NCI-H526 (cell line): ENCODE data around the gene R3HDM4.

ENCODE experiments used
- DNase-seq, 2 experiments: peaks; one replicate each; lab custom pipeline; 2025; lab: John Stamatoyannopoulos, UW

Gene R3HDM4

DNA sequence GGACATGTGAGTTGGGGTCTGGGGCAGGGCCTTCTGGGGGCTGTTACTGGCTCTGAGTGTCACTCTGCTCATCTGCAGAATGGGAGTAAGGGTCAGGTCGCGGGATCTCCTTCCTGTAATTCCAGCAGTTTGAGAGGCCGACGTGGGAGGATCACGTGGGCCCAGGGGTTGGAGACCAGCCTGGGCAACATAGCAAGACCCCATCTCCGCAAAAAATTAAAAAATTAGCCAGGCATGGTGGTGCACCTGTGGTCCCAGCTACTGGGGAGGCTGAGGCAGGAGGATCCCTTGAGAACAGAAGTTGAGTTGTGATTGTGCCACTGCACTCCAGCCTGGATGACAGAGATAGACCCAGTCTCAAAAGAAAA lies 16.9 kb upstream of the R3HDM4 start:
- DNase-seq: no peak

DNA sequence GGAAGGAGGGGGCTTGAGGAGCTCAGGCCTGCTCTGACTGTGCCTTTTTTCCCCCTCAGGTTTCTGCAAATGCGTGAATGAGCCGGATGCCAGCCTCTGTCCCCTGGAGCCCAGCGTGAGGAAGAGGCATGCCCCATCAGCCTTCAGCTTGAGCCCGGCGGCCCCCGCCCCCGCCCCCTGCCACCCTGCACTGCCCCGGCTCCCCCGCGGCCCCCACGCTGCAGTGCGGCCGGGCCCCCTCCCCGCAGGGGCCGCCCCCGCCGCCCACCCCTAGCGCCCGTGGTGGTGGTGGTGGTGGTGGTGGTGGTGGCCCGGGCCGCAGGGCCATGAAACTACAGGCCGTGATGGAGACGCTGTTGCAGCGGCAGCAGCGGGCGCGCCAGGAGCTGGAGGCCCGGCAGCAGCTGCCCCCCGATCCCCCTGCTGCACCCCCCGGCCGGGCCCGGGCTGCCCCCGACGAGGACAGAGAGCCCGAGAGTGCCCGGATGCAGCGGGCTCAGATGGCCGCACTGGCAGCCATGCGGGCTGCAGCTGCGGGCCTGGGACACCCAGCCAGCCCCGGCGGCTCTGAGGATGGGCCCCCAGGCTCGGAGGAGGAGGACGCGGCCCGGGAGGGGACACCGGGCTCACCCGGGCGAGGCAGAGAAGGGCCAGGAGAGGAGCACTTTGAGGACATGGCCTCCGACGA lies 16.3 kb upstream of the R3HDM4 start:
- DNase-seq: no peak

DNA sequence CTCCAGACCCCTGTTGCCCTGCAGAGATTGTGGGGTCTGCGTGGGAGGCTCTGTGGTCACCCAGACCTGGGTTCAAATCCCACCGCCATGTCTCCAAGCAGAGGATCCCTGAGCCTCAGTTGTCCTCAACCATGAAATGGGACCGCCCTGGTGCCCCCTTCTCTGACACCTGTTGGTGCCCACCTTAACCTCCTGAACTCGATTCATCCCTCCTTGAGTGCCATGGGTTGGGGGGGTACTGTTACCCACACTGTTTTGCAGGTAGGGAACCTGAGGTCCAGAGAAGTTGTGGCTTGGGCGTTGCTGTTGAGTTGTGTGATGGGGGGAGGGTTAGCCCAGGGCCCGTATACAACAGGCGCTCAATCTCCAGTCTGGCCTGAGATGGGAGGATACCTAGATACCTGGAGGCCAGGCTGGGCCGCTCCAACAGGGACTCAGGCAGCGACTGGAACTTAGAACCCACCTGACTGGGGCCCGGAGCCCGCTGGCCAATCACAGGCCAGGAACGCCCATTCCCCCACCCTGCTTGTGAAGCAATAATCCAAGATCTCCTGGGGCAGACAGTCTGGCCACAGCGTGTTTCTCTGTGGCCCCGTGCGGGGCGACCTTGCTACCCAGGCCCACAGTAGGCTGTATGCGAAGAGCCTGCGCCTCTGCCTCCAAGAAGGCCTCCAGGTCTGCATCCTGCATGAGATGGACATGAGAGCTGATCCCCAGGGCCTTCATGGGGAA lies 15.6 kb upstream of the R3HDM4 start:
- DNase-seq: peak in 1 of 2 experiments; percentile 41

DNA sequence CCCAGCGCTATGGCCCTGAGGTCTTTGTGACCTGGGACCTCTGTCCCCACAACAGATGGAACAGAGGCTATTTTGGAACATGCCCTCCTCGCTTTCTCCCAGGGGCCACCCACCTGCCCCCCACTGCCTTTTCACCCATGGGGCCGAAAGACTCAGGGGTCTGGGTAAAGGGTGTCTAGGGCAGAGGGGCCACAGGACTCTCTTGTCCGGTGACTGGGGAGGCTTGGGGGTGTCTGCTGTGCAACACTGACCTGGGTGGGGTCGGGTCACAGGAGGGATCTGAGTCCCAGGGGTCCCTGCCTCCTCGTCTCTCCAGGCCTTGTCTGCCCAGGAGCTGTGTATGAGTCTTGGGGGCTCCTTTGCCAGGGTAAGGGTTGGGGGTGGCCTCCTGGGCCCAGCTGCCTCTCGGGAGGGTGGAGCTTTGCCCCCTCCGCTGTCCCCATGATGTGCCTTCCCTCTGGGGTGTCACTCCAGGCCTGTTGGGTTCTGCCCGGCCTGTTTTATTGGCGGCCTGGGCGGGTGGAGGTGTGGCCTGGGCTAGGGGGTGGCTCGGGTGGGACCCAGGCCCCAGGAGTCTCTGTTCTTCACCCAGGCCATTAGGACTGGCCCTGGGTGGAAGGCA lies 14.9 kb upstream of the R3HDM4 start:
- peak in 1 of 2 experiments; percentile 24 for DNase-seq

DNA sequence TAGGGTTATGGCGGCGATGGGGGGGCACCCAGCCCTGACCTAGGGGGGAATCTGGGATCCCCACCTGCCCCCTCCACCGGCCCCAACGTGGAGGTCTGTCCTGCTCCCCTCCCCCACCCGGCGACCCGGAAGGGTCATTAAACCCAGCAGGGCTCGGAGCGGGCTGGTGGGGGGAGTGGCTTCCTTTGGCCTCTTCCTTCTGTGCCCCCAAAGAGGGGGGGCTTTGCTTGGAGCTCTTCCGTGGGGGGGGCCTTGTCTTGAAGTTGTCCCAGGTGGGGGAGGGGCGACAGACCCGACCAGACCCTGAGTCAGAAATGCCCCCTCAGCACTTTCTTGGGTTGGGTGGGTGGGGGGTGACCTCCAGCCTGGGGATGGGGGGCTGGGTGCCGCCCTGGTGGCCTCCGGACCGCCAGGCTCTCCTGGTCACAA lies 14.3 kb upstream of the R3HDM4 start:
- DNase-seq: no peak

DNA sequence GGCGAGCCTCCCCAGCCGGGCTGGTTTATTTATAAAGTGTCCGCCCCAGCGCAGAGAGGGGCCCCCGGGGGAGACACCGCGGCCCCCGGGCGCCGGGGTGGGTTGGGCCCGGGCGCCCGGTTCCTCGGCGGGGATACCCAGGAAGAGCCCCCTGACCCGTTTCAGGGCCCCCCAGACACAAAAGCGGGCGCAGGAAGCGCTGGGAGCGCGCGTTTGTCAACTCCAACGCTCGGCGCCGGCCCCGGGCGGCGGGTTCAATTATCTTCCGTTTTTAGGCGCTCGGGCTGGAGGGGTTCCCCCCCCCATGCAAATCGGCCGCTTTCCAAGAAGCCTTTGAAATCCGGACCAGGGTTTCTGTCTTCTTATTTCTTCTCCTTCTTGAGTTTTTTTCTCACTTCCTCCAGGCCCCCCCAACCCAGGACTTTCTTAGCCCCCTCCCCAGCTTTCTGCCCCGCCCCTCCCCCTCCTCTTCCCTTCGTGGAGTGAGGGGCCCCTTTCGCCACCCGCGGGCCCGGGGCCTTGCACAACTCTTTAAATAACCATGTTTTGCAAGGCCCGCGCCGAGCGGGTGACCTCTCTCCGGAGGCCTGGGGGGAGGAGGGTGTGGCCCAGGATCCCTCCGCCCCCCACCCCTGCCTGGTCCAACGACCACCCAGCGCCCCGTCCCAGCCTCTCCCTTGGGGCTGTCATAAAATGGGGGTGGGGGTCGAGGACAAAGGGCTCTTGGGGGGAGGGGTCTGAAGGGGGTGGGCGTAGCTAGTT lies 13.8 kb upstream of the R3HDM4 start:
- DNase-seq: peak in 1 of 2 experiments; percentile 56

DNA sequence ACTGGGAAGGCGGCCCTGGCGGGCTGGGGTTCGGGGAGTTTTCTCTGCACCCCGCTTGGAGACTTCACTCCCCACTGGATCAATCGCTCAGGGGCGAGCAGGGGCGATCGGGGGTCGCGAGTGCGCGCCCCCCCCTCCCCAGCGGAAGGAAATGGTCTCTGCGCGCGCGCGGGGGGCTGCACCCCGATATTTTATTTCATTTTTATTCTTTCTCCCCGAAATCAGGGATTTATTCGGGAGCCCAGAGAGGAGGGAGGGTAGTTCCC lies 13.2 kb upstream of the R3HDM4 start:
- no peak for DNase-seq

DNA sequence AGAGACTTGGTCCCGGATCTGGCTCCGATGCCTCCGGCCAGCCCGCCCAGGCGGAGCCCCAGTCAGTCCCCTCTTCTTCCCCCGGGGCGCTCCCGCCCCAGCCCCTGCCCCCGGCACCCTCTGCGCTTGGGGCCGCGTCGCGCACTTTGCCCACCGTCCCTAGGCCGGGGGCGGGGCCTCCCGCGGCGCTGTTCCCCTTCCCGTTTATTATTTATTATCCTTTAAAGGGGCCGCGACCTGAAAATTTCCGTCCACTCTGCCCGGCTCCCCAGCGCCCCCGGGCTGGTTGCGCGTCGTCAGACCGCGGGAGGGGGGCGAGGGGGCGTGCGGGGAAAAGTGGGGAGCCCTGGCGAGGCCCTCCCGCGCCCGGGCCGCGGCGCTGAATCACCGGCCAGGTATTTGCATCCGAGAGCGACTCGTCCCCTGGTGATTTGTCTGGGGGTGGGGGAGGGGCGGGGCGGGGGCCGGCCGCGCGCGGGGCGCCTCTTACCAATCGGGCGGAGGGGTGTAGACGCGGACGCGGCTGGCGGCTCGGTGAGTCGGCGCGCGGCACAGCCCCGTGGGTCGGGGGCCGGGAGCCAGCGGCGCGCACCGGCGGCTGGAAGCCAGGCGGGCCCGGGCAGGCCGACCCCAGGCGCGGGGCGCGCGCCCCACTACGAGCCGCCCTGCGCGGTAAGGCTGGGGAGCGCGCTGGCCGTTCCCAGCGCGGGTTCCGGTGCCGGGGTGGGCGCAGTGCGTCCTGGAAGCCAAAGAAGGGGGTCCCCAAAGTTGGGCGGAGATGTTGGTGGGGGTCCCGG lies 12.7 kb upstream of the R3HDM4 start, which contains the start of gene ARID3A:
Gene ARID3A, plus strand, starts transcription at position 510 of the 797 bp plus-strand sequence. CDS start 3,494 bp downstream, outside the sequence.
- peak; percentile 72 to 87 for DNase-seq

DNA sequence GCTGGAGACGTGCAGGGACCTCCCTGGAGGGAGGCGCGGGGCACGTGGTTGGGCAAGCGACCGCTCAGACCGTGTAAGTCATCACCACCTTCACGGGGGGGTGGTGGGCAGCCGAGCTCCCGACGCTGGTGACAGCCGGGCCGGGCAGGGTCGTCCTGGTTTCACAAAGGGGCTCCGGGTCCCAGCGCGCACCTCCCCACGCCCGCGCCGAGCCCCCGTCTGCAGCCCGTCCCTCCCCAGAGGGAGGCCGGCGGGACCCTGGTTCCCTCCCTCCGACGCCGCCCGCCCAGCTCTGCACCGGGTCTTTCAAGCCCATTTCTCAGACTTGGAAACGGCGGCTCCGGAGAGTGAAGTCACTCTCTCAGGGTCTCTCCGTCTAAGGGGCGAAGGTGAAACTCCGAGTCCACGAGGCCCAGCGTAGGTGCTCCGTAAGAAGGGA lies 12.1 kb upstream of the R3HDM4 start:
- DNase-seq: peak in 1 of 2 experiments; percentile 52

DNA sequence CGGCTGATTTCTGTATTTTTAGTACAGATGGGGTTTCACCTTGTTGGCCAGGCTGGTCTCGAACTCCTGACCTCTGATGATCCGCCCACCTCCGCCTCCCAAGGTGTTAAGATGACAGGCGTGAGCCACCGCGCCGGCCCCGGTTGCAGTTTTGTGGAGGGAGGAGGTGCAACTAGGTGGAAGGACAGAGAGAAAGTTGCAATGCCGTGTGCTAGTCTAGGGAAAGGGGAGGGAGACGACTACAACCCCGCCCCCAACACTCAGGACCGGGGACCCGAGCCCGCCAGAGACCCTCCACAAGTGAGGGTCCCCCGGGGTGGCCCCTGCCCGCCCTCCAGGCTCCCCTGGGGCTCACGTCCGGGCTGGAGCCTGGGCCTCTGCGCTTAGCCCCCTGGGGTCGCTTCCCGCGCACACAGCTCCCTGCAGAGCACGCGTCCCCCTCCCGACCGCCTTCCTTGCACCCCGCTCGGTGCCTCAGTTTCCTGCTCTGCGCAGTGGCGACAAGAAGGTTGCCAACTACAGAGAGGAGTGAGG lies 11.6 kb upstream of the R3HDM4 start:
- DNase-seq: peak in 1 of 2 experiments; percentile 28

DNA sequence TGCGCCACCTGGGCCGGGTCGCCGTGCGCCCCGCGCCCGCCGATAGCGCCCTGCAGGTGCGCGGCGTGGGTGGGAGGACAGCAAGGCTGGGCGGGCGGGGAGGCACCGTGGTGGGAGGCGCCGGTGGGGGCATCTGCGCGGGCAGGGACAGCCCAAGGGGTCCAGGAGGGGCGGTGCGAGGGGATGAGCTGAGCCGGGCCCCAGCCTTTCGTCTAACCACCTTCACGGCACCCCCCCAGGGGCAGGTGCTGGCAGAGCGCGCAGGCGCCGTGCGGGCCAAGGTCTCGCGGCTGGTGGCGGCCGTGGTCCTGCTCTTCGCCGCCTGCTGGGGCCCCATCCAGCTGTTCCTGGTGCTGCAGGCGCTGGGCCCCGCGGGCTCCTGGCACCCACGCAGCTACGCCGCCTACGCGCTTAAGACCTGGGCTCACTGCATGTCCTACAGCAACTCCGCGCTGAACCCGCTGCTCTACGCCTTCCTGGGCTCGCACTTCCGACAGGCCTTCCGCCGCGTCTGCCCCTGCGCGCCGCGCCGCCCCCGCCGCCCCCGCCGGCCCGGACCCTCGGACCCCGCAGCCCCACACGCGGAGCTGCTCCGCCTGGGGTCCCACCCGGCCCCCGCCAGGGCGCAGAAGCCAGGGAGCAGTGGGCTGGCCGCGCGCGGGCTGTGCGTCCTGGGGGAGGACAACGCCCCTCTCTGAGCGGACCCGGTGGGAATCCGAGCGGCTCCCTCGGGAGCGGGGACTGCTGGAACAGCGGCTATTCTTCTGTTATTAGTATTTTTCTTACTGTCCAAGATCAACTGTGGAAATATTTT lies 7.2 kb upstream of the R3HDM4 start:
- DNase-seq: peak in 1 of 2 experiments; percentile 77

DNA sequence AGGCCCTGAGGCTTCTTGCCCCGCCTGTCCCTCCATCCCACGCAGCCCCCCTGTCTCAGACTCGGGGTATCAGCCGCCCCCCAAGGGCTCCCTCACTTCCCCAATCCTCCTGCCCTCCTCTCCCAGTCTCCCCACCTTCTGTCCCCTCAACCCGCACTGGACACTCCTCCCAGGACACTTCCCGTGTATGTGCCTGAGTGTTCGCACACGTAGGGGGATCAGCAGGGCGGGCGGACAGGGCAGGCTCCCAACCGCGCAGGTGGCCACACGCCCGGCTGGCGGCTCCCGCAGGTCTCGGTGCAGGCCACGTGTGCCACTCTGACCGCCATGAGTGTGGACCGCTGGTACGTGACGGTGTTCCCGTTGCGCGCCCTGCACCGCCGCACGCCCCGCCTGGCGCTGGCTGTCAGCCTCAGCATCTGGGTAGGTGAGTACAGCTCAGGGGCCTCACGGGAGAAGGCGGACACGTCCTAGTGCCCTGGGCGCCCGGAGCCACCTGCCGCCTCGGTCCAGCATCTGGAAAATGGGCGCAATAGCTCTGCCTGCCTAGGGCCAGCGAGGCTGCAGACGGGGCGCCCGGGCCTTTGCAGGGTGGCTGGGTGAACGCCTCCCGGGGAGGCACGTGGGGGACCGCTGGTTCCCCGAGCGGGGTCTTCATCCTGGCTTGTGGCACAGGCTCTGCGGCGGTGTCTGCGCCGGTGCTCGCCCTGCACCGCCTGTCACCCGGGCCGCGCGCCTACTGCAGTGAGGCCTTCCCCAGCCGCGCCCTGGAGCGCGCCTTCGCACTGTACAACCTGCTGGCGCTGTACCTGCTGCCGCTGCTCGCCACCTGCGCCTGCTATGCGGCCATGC lies 6.4 kb upstream of the R3HDM4 start:
- peak in 1 of 2 experiments; percentile 81 for DNase-seq

DNA sequence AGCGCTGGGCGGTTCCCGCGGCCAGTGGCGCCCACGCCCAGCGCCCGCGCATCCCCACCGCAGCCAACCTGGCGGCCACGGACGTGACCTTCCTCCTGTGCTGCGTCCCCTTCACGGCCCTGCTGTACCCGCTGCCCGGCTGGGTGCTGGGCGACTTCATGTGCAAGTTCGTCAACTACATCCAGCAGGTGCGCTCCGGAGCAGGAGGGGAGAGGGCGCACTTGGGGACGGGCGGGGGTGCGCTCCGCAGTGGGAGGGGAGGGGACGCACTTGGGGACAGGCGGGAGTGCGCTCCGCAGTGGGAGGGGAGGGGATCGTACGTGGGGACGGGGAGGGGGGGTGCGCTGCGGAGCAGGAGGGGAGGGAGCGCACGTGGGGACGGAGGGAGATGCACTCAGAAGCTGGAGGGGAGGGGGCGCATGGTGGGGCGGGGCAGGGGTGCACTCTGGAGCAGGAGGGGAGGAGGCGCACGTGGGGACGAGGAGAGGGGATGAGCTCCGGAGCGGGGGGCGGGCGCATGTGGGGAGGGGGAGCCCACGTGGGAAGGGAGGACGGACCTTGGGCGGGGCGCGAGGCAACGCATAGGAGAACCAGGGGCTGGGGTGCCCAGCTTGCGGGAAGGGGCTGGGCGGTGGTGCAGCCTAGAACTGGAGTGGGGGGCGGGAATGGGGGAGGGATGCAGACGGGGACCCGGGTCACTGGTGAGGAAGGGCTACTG lies 5.6 kb upstream of the R3HDM4 start:
- peak in 1 of 2 experiments; percentile 80 for DNase-seq

DNA sequence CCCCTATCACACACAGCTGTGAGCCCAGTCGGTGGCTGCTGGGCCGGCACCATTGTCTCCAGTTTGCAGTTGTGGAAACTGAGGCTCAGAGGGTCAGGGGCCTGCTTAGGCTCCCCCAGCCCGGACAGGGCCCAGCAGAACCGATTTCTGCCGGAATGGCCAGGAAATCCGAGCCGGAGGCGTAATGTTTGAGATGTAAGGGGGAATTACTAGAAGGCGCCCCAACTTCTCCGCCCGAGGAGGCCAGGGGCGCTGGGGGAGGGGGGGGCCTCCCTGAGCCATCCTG lies 5.1 kb upstream of the R3HDM4 start:
- no peak for DNase-seq

DNA sequence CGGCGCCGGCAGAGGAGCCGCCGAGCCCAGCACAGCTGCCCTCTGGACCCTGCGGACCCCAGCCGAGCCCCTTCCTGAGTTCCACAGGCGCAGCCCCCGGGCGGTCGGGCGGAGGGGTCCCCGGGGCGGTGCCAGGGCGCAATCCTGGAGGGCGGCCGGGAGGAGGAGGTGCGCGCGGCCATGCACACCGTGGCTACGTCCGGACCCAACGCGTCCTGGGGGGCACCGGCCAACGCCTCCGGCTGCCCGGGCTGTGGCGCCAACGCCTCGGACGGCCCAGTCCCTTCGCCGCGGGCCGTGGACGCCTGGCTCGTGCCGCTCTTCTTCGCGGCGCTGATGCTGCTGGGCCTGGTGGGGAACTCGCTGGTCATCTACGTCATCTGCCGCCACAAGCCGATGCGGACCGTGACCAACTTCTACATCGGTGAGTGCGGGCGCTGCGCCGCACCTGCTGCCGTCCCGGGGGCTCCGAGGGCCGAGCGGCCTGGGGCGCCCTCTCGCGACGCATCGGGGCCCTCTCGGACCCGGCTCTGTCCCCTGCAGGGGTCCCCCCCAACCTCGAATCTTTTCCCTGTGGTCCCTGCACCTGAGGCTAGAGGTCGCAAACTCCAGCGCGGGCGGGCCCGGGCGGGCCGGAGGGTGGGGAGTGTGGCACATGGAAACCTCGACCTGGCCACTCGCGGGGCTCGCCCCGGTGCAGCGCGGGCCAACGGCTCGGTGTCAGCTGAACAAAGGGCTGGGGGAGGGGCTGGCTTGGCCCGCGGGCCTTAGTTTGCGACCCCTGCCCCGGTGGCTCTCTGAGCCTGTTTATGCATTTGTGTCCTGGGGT lies 4.5 kb upstream of the R3HDM4 start, which contains the start of gene KISS1R:
Gene KISS1R, plus strand, starts transcription at position 11 of the 829 bp plus-strand sequence. Its CDS starts 170 bp downstream, at position 181.
- peak in 1 of 2 experiments; percentile 76 for DNase-seq

DNA sequence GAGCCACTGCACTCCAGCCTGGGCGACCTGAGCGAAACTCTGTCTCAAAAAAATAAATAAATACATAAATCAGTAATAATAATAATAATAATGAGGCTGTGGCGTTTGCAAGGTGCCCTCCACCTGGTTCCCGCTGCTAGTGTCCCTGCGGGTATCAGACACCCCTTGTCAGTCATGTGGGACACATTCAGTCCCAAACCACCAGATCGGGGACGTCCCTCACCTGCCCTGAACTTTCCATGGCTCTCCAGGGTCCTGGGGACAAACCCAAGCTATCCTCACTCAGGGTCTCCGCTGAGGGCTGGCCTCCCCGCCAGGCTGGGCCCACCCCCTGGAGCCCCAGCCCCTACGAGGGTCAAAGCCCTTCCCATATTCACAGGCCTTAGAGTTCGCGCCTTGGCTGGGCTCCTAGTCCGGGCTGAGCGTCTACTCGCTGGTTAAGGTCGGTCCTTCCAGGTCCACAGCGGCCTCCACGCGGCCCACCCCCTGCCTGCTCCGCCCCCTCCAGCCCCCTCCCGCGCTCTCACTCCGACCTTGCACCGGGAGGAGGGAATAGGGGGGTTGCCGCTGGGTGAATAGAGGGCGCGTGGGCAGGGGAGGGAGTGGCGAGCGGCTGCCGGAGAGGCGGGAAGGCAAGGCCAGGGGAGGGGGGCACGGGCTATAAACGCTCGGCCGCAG lies 3.8 kb upstream of the R3HDM4 start:
- peak in 1 of 2 experiments; percentile 71 for DNase-seq
